Endothelial cell of umbilical vein (primary cell): ENCODE results near the gene AKAP13. TPM values are rescaled to one million over a fixed set of nuclear protein-coding genes. Genes with fewer than 3 reads are reported as not detected.

Experiments
- BruUV-seq: library from RNA; stranded (reverse); fragments of 400-500 nt; replicated peaks from 2 replicates; lab custom pipeline; 2021; lab: Mats Ljungman, UMichigan
- CTCF ChIA-PET: fragments of 300-600, 350-600 bp; sonication (Branson Sonifier 250); formaldehyde crosslinking; loops from one replicate; lab custom pipeline; 2021; ENCODE audit warnings: antibody characterized with exemption, inconsistent platforms; lab: Charles Lee
- POLR2A ChIA-PET: fragments of 300-600, 350-600 bp; sonication (Branson Sonifier 250); formaldehyde crosslinking; loops from one replicate; lab custom pipeline; 2021; ENCODE audit warnings: antibody characterized with exemption, inconsistent platforms; lab: Charles Lee
- DNase-seq: peaks from one replicate; pipeline ENCODE4 v3.0.0-alpha.2; 2011; ENCODE audit warnings: low read depth, low spot score
- FAIRE-seq: peaks from 2 replicates; lab custom pipeline; 2011; peaks lifted over from hg19 to GRCh38; lab: Jason Lieb, UNC
- H2AFZ ChIP-seq: 2 replicates; pipeline ENCODE4 v1.6.0; 2012; ENCODE audit warnings: low read depth, low read length, control low read depth, inconsistent platforms
- H3K27ac ChIP-seq: 2 replicates; pipeline ENCODE4 v1.5.1; 2011; ENCODE audit warnings: low read depth, mild to moderate bottlenecking, control low read depth, low read length, moderate library complexity; ENCODE audit not compliant: insufficient read depth
- H3K27me3 ChIP-seq, 2 experiments: 2 replicates each; pipeline versions ENCODE4 v1.6.0 to v1.6.1; 2011; ENCODE audit warnings: low read length in 2 of 2, mixed read lengths in 1 of 2; ENCODE audit not compliant: control insufficient read depth in 2 of 2, insufficient read depth in 2 of 2
- H3K36me3 ChIP-seq, 2 experiments: 2 replicates in 1 of 2; 3 replicates in 1 of 2; pipeline ENCODE4 v1.5.1; 2011; ENCODE audit warnings: low read length in 2 of 2, mild to moderate bottlenecking in 1 of 2, moderate library complexity in 1 of 2; ENCODE audit not compliant: control insufficient read depth in 2 of 2, insufficient read depth in 2 of 2; ENCODE audit errors: extremely low read depth in 1 of 2
- H3K4me1 ChIP-seq: 3 replicates; pipeline ENCODE4 v1.5.1; 2011; ENCODE audit warnings: mild to moderate bottlenecking, low read length; ENCODE audit not compliant: control insufficient read depth, insufficient read depth; ENCODE audit errors: extremely low read depth
- H3K4me2 ChIP-seq: 2 replicates; pipeline ENCODE4 v1.6.1; 2011; ENCODE audit warnings: low read length, control low read depth, mixed read lengths; ENCODE audit not compliant: insufficient read depth
- H3K4me3 ChIP-seq, 3 experiments: fragments of 200-600 bp in 1 of 3; sonication (generic), shearing (Covaris generic) in 1 of 3; replicated peaks in 1 of 3; 2 replicates each; pipeline ENCODE4 v1.5.1; 2011 to 2016; ENCODE audit warnings: control low read depth in 3 of 3, low read length in 3 of 3, mild to moderate bottlenecking in 2 of 3, inconsistent platforms in 1 of 3, low read depth in 1 of 3, moderate library complexity in 1 of 3; ENCODE audit not compliant: insufficient read depth in 1 of 3
- H3K79me2 ChIP-seq: 2 replicates; pipeline ENCODE4 v1.6.0; 2012; ENCODE audit warnings: low read length, inconsistent platforms; ENCODE audit not compliant: control insufficient read depth, insufficient read depth
- H3K9ac ChIP-seq: replicated peaks from 2 replicates; pipeline ENCODE3; 2011; ENCODE audit warnings: low read length, control low read depth; ENCODE audit not compliant: insufficient read depth; ENCODE audit errors: extremely low read depth
- H3K9me1 ChIP-seq: replicated peaks from 3 replicates; pipeline ENCODE4 v1.6.0; 2011; ENCODE audit warnings: mild to moderate bottlenecking, low read length; ENCODE audit not compliant: control insufficient read depth, insufficient read depth; ENCODE audit errors: extremely low read depth
- H3K9me3 ChIP-seq: replicated peaks from 2 replicates; pipeline ENCODE4 v1.5.1; 2012; ENCODE audit warnings: low read length, inconsistent platforms; ENCODE audit not compliant: control insufficient read depth, insufficient read depth
- H4K20me1 ChIP-seq: replicated peaks from 2 replicates; pipeline ENCODE3; 2011; ENCODE audit warnings: mild to moderate bottlenecking, low read length; ENCODE audit not compliant: control insufficient read depth, insufficient read depth; ENCODE audit errors: extremely low read depth
- CTCF ChIP-seq, 2 donors: IDR thresholded peaks; 1 replicate in 1 of 2; 2 replicates in 1 of 2; pipeline ENCODE4 v1.5.1; 2011; ENCODE audit warnings: low read length in 2 of 2, mild to moderate bottlenecking in 2 of 2, moderate library complexity in 2 of 2, control low read depth in 1 of 2, inconsistent platforms in 1 of 2, low read depth in 1 of 2; ENCODE audit not compliant: insufficient read depth in 1 of 2; ENCODE audit errors: extremely low read depth in 1 of 2
- EZH2 ChIP-seq: IDR thresholded peaks from 2 replicates; pipeline ENCODE4 v1.6.1; 2012; ENCODE audit warnings: borderline replicate concordance, low read depth, mild to moderate bottlenecking, moderate library complexity, low read length, inconsistent platforms; ENCODE audit not compliant: severe bottlenecking
- GATA2 ChIP-seq: IDR thresholded peaks from 2 replicates; pipeline ENCODE4 v1.7.0; 2011; ENCODE audit warnings: low read depth, mild to moderate bottlenecking, moderate library complexity, mixed read lengths, low read length; ENCODE audit not compliant: insufficient read length, insufficient read depth
- JUN ChIP-seq: IDR thresholded peaks from 2 replicates; pipeline ENCODE4 v1.6.1; 2011; ENCODE audit warnings: borderline replicate concordance, low read depth; ENCODE audit not compliant: insufficient read length, insufficient read depth
- MAX ChIP-seq: IDR thresholded peaks from 2 replicates; pipeline ENCODE4 v1.6.1; 2011; ENCODE audit not compliant: insufficient read depth, insufficient read length
- MYC ChIP-seq: IDR thresholded peaks from one replicate; pipeline ENCODE4 v1.6.1; 2011; ENCODE audit warnings: mild to moderate bottlenecking, low read depth, low read length
- POLR2A ChIP-seq: IDR thresholded peaks from 2 replicates; pipeline ENCODE4 v1.6.1; 2012; ENCODE audit warnings: low read depth, mild to moderate bottlenecking, control low read depth, low read length
- dilution Hi-C: fragments of 300-500 bp; cut with MboI; formaldehyde crosslinking; loops from one replicate; pipeline ENCODE4 v1.15.0; 2019; ENCODE audit warnings: low sequenced_read_pairs; ENCODE audit not compliant: extremely low pct_ligation_motif_present
- intact Hi-C: fragments of 100-400 bp; cut with micrococcal nuclease; formaldehyde crosslinking; loops from one replicate; pipeline ENCODE4 v1.10.0; 2022
- polyA plus RNA-seq, 4 experiments: library from polyadenylated mRNA; depleted of rRNA in 3 of 4; stranded (reverse) in 3 of 4; unstranded in 1 of 4; fragments of >200 nt; gene quantifications; 2 replicates each; pipeline versions ENCODE4 v1.2.1 to v1.2.3, GENCODE V29; 2011 to 2012; ENCODE audit warnings: missing spikeins in 1 of 4
- total RNA-seq: library from RNA; stranded (reverse); gene quantifications from 2 replicates; pipeline ENCODE4 v1.2.3, GENCODE V29; 2021

Gene AKAP13
- total and polyA plus RNA-seq, 2 donors (not counting 3 experiments of a cell fraction or from before 2014, with no cell fraction given): 22.8 to 87.8 TPM

- Histone ChIP-seq H3K27me3 (no peaks in the 10 kb centered on the region), H3K4me2 (no peak overlapping the region), H2AFZ (no peak overlapping the region), H3K9me3 (no peaks in the 10 kb centered on the region), H4K20me1 (peaks cover 8% of the 10 kb centered on the region), H3K4me1 (no peaks in the 10 kb centered on the region), H3K4me3 (no peak overlapping the region), H3K36me3 (no peaks in the 10 kb centered on the region), H3K9ac (no peak overlapping the region), H3K9me1 (no peaks in the 10 kb centered on the region), H3K79me2 (peaks cover 38% of the 10 kb centered on the region), H3K27ac (no peak overlapping the region)
- dilution Hi-C loops (no loop called here), intact Hi-C loops (no loop called here)
- no TSS peak for BruUV-seq
- no peak for TF ChIP-seq MAX
- no peak for TF ChIP-seq MYC
- TF ChIP-seq CTCF (IDR thresholded peaks at IDR 0.05; ENCODE audit: extremely low read depth in 1 of 2, insufficient read depth in 1 of 2, low read depth in 1 of 2, low read length in 2 of 2): no peak
- no peak for TF ChIP-seq JUN
- no peak for TF ChIP-seq EZH2
- no peak for TF ChIP-seq POLR2A
- no peak for TF ChIP-seq GATA2
- FAIRE-seq (no peak), DNase-seq (no peak)
- CTCF ChIA-PET: interaction anchor here (0.7 to 2.0 kb wide), 8 partner anchors 9 to 146 kb away, joined by 3 to 7 read pairs (median 4); no protein-coding TSS in a partner anchor
- POLR2A ChIA-PET: no interaction called here
Measured at GRCh38 chr15:85443046-85443445, 62.6 kb downstream of the AKAP13 start.
